K562 (cell line): ENCODE results near the gene RHBDD1. TPM values are rescaled to one million over a fixed set of nuclear protein-coding genes. Genes with fewer than 3 reads are reported as not detected.

ENCODE experiments used
- ATAC-seq: fragments of 200-7000 bp; cut with Tn5 transposase; 3 replicates; pipeline ENCODE4 v1.9.1; 2020; ENCODE audit warnings: moderate library complexity
- BruUV-seq: library from RNA; stranded (reverse); fragments of 400-500 nt; replicated peaks from 2 replicates; lab custom pipeline; 2021; lab: Mats Ljungman, UMichigan
- CTCF ChIA-PET: fragments of 300-600 bp; formaldehyde crosslinking; extraction: SDS; loops from one replicate; lab custom pipeline; 2021; ENCODE audit warnings: low intra/inter-chr PET ratio; lab: Yijun Ruan, JAX
- POLR2A ChIA-PET: fragments of 300-600, 350-650 bp; sonication (Branson Sonifier 250); formaldehyde crosslinking; extraction: SDS; loops from one replicate; lab custom pipeline; 2021; ENCODE audit warnings: antibody characterized with exemption, inconsistent platforms; lab: Yijun Ruan, JAX
- DNase-seq, 4 experiments: peaks; one replicate each; pipeline versions ENCODE4 v3.0.0 to v3.0.0-alpha.2; 2011 to 2018; ENCODE audit warnings: low spot score in 3 of 4, mixed read lengths in 3 of 4; ENCODE audit errors: extremely low read depth in 1 of 4
- FAIRE-seq: peaks from 2 replicates; lab custom pipeline; 2011; peaks lifted over from hg19 to GRCh38; lab: Jason Lieb, UNC
- H2AFZ ChIP-seq: 2 replicates; pipeline ENCODE4 v1.6.0; 2011; ENCODE audit warnings: low read depth, low read length, control low read depth, inconsistent platforms
- H3K27ac ChIP-seq: fragments of 200-600 bp; 3 replicates; pipeline ENCODE4 v1.8.0; 2011; ENCODE audit warnings: low read depth, mild to moderate bottlenecking, control low read depth, inconsistent platforms, low read length, moderate library complexity, mixed read lengths; ENCODE audit errors: extremely low read depth
- H3K27me3 ChIP-seq, 2 experiments: fragments of 300-600 bp in 1 of 2; 2 replicates in 1 of 2; 3 replicates in 1 of 2; pipeline versions ENCODE4 v1.6.0 to v1.8.0; 2011; ENCODE audit warnings: inconsistent platforms in 2 of 2, low read length in 2 of 2, mild to moderate bottlenecking in 1 of 2, mixed read lengths in 1 of 2, moderate library complexity in 1 of 2; ENCODE audit not compliant: control insufficient read depth in 2 of 2, insufficient read depth in 2 of 2
- H3K36me3 ChIP-seq: fragments of 300-600 bp; 3 replicates; pipeline ENCODE4 v1.8.0; 2011; ENCODE audit warnings: mild to moderate bottlenecking, low read length, inconsistent platforms; ENCODE audit not compliant: control insufficient read depth, insufficient read depth
- H3K4me1 ChIP-seq, 2 experiments: fragments of 200-600 bp in 1 of 2; replicated peaks in 1 of 2; 2 replicates in 1 of 2; 3 replicates in 1 of 2; pipeline versions ENCODE4 v1.5.1 to v1.8.0; 2011; ENCODE audit warnings: inconsistent platforms in 2 of 2, low read length in 2 of 2, mild to moderate bottlenecking in 1 of 2, mixed read lengths in 1 of 2, moderate library complexity in 1 of 2; ENCODE audit not compliant: control insufficient read depth in 2 of 2, insufficient read depth in 2 of 2
- H3K4me2 ChIP-seq: 2 replicates; pipeline ENCODE4 v1.6.1; 2011; ENCODE audit warnings: low read length, control low read depth, inconsistent platforms, mixed read lengths; ENCODE audit not compliant: insufficient read depth
- H3K4me3 ChIP-seq: fragments of 200-600 bp; sonication (generic), shearing (Covaris generic); 2 replicates; pipeline ENCODE4 v1.5.1; 2016; ENCODE audit warnings: control low read depth, inconsistent platforms
- H3K79me2 ChIP-seq: fragments of 200-600 bp; 3 replicates; pipeline ENCODE4 v1.8.0; 2011; ENCODE audit warnings: low read length, inconsistent platforms; ENCODE audit not compliant: control insufficient read depth, insufficient read depth
- H3K9ac ChIP-seq, 2 experiments: 2 replicates each; pipeline versions ENCODE4 v1.6.0 to v1.6.1; 2011; ENCODE audit warnings: low read depth in 2 of 2, low read length in 2 of 2, control low read depth in 1 of 2, inconsistent platforms in 1 of 2, mild to moderate bottlenecking in 1 of 2, mixed read lengths in 1 of 2; ENCODE audit not compliant: insufficient read depth in 1 of 2
- H3K9me1 ChIP-seq: one replicate; pipeline ENCODE4 v1.6.0; 2011; ENCODE audit warnings: inconsistent platforms, mild to moderate bottlenecking, low read length, moderate library complexity; ENCODE audit not compliant: control insufficient read depth, insufficient read depth
- H3K9me3 ChIP-seq: replicated peaks from 2 replicates; pipeline ENCODE4 v1.5.1; 2011; ENCODE audit warnings: low read depth, low read length, inconsistent platforms; ENCODE audit not compliant: control insufficient read depth, insufficient read depth
- H4K20me1 ChIP-seq: replicated peaks from 2 replicates; pipeline ENCODE4 v1.6.1; 2011; ENCODE audit warnings: low read length, inconsistent platforms, mixed read lengths; ENCODE audit not compliant: control insufficient read depth, insufficient read depth
- CCNT2 ChIP-seq: IDR thresholded peaks from 2 replicates; pipeline ENCODE4 v1.6.1; 2011; ENCODE audit warnings: borderline replicate concordance, low read depth, mild to moderate bottlenecking, moderate library complexity, mixed read lengths, low read length; ENCODE audit not compliant: insufficient read length; ENCODE audit errors: extremely low read depth
- EZH2 ChIP-seq: IDR thresholded peaks from 2 replicates; pipeline ENCODE4 v1.6.1; 2012; ENCODE audit warnings: low read depth, mild to moderate bottlenecking, inconsistent platforms, low read length, borderline replicate concordance
- ILF3 ChIP-seq: fragments of 450-650 bp; IDR thresholded peaks from 2 replicates; pipeline ENCODE4 v1.6.1; 2018; ENCODE audit warnings: antibody characterized with exemption, mild to moderate bottlenecking, moderate library complexity, borderline replicate concordance
- LCOR ChIP-seq: sonication (generic); formaldehyde crosslinking; IDR thresholded peaks from 2 replicates; pipeline ENCODE4 v1.8.0; 2022; ENCODE audit warnings: mild to moderate bottlenecking, missing genetic modification reagents
- PHF20 ChIP-seq: fragments of 450-650 bp; IDR thresholded peaks from 2 replicates; pipeline ENCODE4 v1.6.1; 2018; ENCODE audit not compliant: partially characterized antibody
- REST ChIP-seq, 2 experiments: fragments of 450-650 bp; formaldehyde crosslinking in 1 of 2; IDR thresholded peaks; 2 replicates each; pipeline versions ENCODE4 v1.4.0 to v1.6.1; 2014 to 2020; ENCODE audit warnings: mild to moderate bottlenecking in 2 of 2, borderline replicate concordance in 1 of 2, low read depth in 1 of 2
- TEAD4 ChIP-seq, 2 experiments: sonication (generic) in 1 of 2; formaldehyde crosslinking in 1 of 2; IDR thresholded peaks; 2 replicates each; pipeline versions ENCODE4 v1.6.1 to v1.8.0; 2012 to 2022; ENCODE audit warnings: borderline replicate concordance in 1 of 2, inconsistent platforms in 1 of 2, low read length in 1 of 2, mild to moderate bottlenecking in 1 of 2, missing genetic modification reagents in 1 of 2
- ZBTB8A ChIP-seq: fragments of 450-650 bp; IDR thresholded peaks from 2 replicates; pipeline ENCODE4 v1.6.1; 2018; ENCODE audit warnings: mild to moderate bottlenecking, moderate library complexity; ENCODE audit not compliant: partially characterized antibody
- ZNF280A ChIP-seq: fragments of 450-650 bp; IDR thresholded peaks from 2 replicates; pipeline ENCODE4 v1.6.1; 2018; ENCODE audit warnings: mild to moderate bottlenecking, low read depth; ENCODE audit not compliant: partially characterized antibody
- ZNF3 ChIP-seq: fragments of 250-450 bp; sonication (Bioruptor Pico); IDR thresholded peaks from 2 replicates; pipeline ENCODE4 v1.5.0; 2021; ENCODE audit warnings: mild to moderate bottlenecking, moderate library complexity
- ZNF561 ChIP-seq: fragments of 450-650 bp; formaldehyde crosslinking; conservative IDR thresholded peaks from 2 replicates; pipeline ENCODE4 v1.4.0; 2020; ENCODE audit warnings: mild to moderate bottlenecking, moderate library complexity
- ZNF79 ChIP-seq: fragments of 250-450 bp; sonication (Bioruptor Pico); IDR thresholded peaks from 2 replicates; pipeline ENCODE4 v1.4.0; 2020; ENCODE audit warnings: low read depth, mild to moderate bottlenecking, moderate library complexity
- WGBS: fragments of 100-300 bp; shearing (Covaris generic); methylation state at CpG from one replicate; pipeline ENCODE4 v1.1.6; 2016; ENCODE audit warnings: low coverage, mixed read lengths; ENCODE audit not compliant: insufficient coverage; ENCODE audit errors: missing lambda C conversion rate; 5-methylcytosine and 5-hydroxymethylcytosine counted together
- in situ Hi-C: fragments of 300-500 bp; cut with MboI; formaldehyde crosslinking; loops from 4 replicates; pipeline ENCODE4 v1.15.0; 2018; ENCODE audit warnings: inconsistent platforms, mixed read lengths
- intact Hi-C: fragments of 100-400 bp; cut with micrococcal nuclease; formaldehyde crosslinking; loops from 2 replicates; pipeline ENCODE4 v1.14.2; 2022
- polyA plus RNA-seq, 8 experiments: library from polyadenylated mRNA; depleted of rRNA in 4 of 8; stranded (reverse) in 5 of 8; unstranded in 3 of 8; fragments of >200 nt; fragmentation: Nextera tagmentation in 2 of 8; fragmentation: Illumina TruSeq in 1 of 8; extraction: Ambion mirVana in 2 of 8; extraction: Trizol in 1 of 8; gene quantifications; 2 replicates each; pipeline versions ENCODE4 v1.2.1 to v1.2.3, GENCODE V29; 2011 to 2014; ENCODE audit warnings: inconsistent platforms in 1 of 8, missing spikeins in 1 of 8
- total RNA-seq, 7 experiments: library from RNA; depleted of rRNA in 6 of 7; stranded (reverse); fragments of >200 nt in 6 of 7; fragmentation: Illumina TruSeq in 2 of 7; extraction: Trizol in 2 of 7; gene quantifications; 2 replicates each; pipeline versions ENCODE4 v1.2.1 to v1.2.3, GENCODE V29; 2011 to 2021; ENCODE audit warnings: low replicate concordance in 1 of 7

The RHBDD1 gene
- total and polyA plus RNA-seq, 9 of the 15 experiments (the other 6 are each of a cell fraction or from before 2014, with no cell fraction given) = 4.8 to 34.8 (median 15.6) TPM

DNA sequence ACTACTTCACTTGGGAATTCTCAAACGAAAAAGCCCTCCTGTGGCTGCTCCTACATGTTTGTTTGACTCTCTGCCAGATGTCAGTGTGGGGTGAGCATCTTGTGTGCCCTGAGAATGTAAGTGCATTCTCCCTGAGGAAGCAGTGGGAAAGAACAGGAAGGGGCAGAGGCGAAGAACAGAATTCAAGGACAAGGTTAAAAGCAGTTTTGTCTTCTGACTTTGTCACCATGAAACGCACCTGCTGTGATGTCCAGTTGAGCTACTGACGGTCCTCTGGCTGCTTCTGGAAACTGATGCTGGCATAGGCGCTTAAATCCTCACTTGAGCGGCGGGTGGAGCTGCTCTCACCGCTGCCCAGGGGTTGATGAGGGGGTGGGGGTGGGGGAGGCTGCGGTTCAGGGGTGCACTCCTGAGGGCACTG, 41.1 kb upstream of the RHBDD1 start:
- no peak for FAIRE-seq
- H3K36me3 ChIP-seq = no peaks in the 10 kb centered on the region
- no peak overlapping the region for H2AFZ ChIP-seq
- peaks cover 0 to 33% of the 10 kb centered on the region in 2 experiments; a peak in 3 of 5 replicates for H3K4me1 ChIP-seq
- ATAC-seq = no peak
- H3K4me2 ChIP-seq = no peak overlapping the region
- intact Hi-C loops = no loop called here
- no peaks in the 10 kb centered on the region for H4K20me1 ChIP-seq
- no peaks in the 10 kb centered on the region for H3K79me2 ChIP-seq
- ChIA-PET CTCF (no interaction called here), POLR2A (no interaction called here)
- in situ Hi-C loops = no loop called here
- no peaks in the 10 kb centered on the region for H3K9me1 ChIP-seq
- no peaks in the 10 kb centered on the region; the same call in 1 of the 2 replicates for H3K9me3 ChIP-seq
- no peak overlapping the region for H3K9ac ChIP-seq
- DNase-seq = no peak
- no peak overlapping the region for H3K4me3 ChIP-seq
- BruUV-seq = no TSS peak
- peaks cover 0 to 5% of the 10 kb centered on the region in 2 experiments; a peak in 1 of 5 replicates for H3K27me3 ChIP-seq
- WGBS = 26% methylated on average over 7 of the region's 9 CpGs
- no peak overlapping the region for H3K27ac ChIP-seq
- TF ChIP-seq ZNF79 (no peak), ZNF3 (no peak), PHF20 (no peak), CCNT2 (no peak), LCOR (CRISPR knock-in tag) (no peak), TEAD4 (IDR thresholded peaks at IDR 0.05; ENCODE audit: low read length) (no peak), TEAD4 (CRISPR knock-in tag; IDR thresholded peaks at IDR 0.05; ENCODE audit: borderline replicate concordance) (no peak), ZNF280A (no peak), ZNF561 (CRISPR knock-in tag) (no peak), ZBTB8A (no peak), ILF3 (no peak), EZH2 (no peak), REST (IDR thresholded peaks at IDR 0.05; ENCODE audit: borderline replicate concordance) (no peak), REST (CRISPR knock-in tag; IDR thresholded peaks at IDR 0.05; ENCODE audit: low read depth) (no peak)
